Activated T-helper 2 cell treated with anti-CD3 and anti-CD28 coated beads, Interferon-gamma antibody, Interleukin-2, Interleukin-4, amounts not matched to agents 10 μg/mL and 5 μg/mL and 100 μg/mL, durations not matched to agents 14 hours and 24 hours and 36 hours (primary cell): ENCODE data around the gene GOLT1B. TPM values are rescaled to one million over a fixed set of nuclear protein-coding genes. Genes with fewer than 3 reads are reported as not detected.

ENCODE experiments used
- DNase-seq: peaks from one replicate; pipeline ENCODE4 v3.0.0; 2021; ENCODE audit warnings: low spot score
- H3K27ac Mint-ChIP-seq: one replicate; pipeline ENCODE4 v1.8.0; 2021; ENCODE audit warnings: mixed read lengths
- H3K27me3 Mint-ChIP-seq: one replicate; pipeline ENCODE4 v1.8.0; 2021; ENCODE audit warnings: low read depth, mixed read lengths
- H3K36me3 Mint-ChIP-seq: one replicate; pipeline ENCODE4 v1.8.0; 2021; ENCODE audit warnings: low read depth, mixed read lengths
- H3K4me1 Mint-ChIP-seq: one replicate; pipeline ENCODE4 v1.8.0; 2021; ENCODE audit warnings: low read depth, mixed read lengths
- H3K4me3 Mint-ChIP-seq: one replicate; pipeline ENCODE4 v1.8.0; 2021; ENCODE audit warnings: low read depth, mild to moderate bottlenecking, moderate library complexity, mixed read lengths
- H3K9me3 Mint-ChIP-seq: one replicate; pipeline ENCODE4 v1.8.0; 2021; ENCODE audit warnings: mixed read lengths
- intact Hi-C: fragments of 100-400 bp; cut with micrococcal nuclease; formaldehyde crosslinking; loops from one replicate; pipeline ENCODE4 v1.15.1; 2023
- total RNA-seq: library from RNA; stranded (reverse); gene quantifications from 2 replicates; pipeline ENCODE4 v1.2.3, GENCODE V29; 2022

The GOLT1B gene
- total RNA-seq, 1 donor from 2014 or later, result 46.1 TPM

DNA sequence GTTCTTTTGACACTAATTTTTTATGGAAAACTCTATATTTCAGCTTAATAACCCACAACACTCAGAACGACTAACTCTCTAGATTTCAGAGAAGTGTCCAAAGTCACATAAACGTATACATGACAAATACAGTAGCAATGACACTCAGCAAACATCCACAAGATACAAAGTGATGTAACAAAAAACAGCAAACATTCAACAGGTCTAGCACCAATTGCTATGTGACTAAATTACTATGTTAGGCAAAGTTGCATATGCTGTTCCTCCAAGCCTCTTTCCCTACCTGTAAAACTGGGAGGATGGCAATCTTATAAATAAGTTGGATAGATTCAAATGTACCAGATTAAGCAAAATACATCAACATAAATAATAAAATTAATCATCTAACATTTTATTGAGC lies 1.8 kb upstream of the GOLT1B start:
- H3K4me3 Mint-ChIP-seq, result no peak overlapping the region
- no peaks in the 10 kb centered on the region for H3K27me3 Mint-ChIP-seq
- peak overlapping the region; percentile 26 for H3K27ac Mint-ChIP-seq
- intact Hi-C loops, result loop anchor here (2.0 to 10.0 kb wide), 3 partner anchors 61 to 1125 kb away; partner anchors contain the start of gene ETNK1
- peaks cover 36% of the 10 kb centered on the region for H3K4me1 Mint-ChIP-seq
- peaks cover 58% of the 10 kb centered on the region for H3K36me3 Mint-ChIP-seq
- no peak for DNase-seq
- H3K9me3 Mint-ChIP-seq, result no peaks in the 10 kb centered on the region

DNA sequence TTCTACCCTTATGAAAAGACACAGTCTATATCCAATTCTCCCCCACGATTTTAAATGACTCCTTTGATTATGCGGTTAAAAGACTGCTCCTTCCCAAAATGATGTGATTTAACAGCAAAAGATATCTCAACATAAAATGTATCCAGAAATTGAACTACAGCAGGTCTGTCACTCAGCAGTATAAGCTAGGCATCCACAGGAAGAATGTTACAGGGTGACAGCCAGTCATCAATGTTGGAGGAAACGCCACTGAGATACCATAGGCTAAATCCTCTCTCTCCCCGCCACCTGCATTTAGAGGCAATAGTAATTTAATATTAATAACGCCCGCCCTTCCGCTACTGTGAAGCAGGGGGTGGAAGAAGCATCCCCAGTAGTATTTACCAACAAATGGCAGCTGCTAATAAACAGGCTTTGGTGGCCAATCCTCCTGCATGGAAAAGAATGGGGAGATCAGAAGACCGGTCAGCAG lies 767 bp upstream of the GOLT1B start:
- no peak for DNase-seq
- intact Hi-C loops, result loop anchor here (1.0 to 10.0 kb wide), 7 partner anchors 8 to 1124 kb away; partner anchors contain the start of genes ETNK1 and PYROXD1
- no peak overlapping the region for H3K27ac Mint-ChIP-seq
- H3K4me1 Mint-ChIP-seq, result peaks cover 42% of the 10 kb centered on the region
- no peaks in the 10 kb centered on the region for H3K27me3 Mint-ChIP-seq
- H3K9me3 Mint-ChIP-seq, result no peaks in the 10 kb centered on the region
- H3K4me3 Mint-ChIP-seq, result no peak overlapping the region
- peaks cover 50% of the 10 kb centered on the region for H3K36me3 Mint-ChIP-seq

DNA sequence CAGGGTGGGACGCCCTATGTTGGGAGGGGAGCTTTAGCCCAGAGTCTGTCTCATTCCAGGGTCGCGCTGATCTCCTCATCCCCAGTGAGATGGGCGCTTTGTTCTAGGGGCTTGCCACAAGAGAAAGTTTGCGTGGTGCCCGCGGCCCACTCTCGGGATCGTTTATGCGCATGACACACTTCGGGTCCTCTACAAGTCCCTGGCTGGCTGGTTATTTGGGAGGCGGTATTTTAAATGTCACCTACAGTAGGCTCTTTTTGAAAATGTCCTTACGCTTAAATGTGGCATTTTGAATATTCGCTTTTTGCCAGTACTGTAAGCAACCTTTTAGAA lies 541 bp downstream of the GOLT1B start:
- H3K27me3 Mint-ChIP-seq, result no peaks in the 10 kb centered on the region
- H3K27ac Mint-ChIP-seq, result no peak overlapping the region
- peak; percentile 24 for DNase-seq
- intact Hi-C loops, result loop anchor here (1.0 to 10.0 kb wide), 3 partner anchors 140 to 1123 kb away; partner anchors contain the start of genes ETNK1 and LDHB
- H3K4me3 Mint-ChIP-seq, result no peak overlapping the region
- no peaks in the 10 kb centered on the region for H3K9me3 Mint-ChIP-seq
- H3K36me3 Mint-ChIP-seq, result peaks cover 37% of the 10 kb centered on the region
- H3K4me1 Mint-ChIP-seq, result peaks cover 41% of the 10 kb centered on the region

DNA sequence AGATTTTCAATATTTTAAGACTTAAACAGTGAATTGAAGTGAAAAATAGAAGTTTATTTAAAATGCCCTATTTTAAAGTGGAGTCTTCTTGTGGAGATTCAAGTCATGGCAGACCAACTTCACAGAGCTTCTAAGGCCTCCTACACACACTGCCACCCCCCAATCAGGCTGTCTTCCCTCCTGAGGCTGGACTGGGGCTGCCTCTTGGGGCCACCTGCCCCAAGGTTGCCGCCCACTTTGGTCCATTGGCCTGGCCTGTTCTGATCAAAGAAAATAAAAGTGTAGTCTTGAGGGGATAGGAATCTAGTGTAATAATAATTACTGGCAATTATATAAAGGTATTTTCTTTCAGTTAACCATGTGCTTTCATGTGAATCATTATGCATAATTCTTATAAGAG lies 1.3 kb downstream of the GOLT1B start:
- Mint-ChIP-seq H3K36me3 (peaks cover 35% of the 10 kb centered on the region), H3K4me3 (no peak overlapping the region), H3K27me3 (no peaks in the 10 kb centered on the region), H3K4me1 (peaks cover 44% of the 10 kb centered on the region), H3K27ac (no peak overlapping the region), H3K9me3 (no peaks in the 10 kb centered on the region)
- intact Hi-C loops, result loop anchor here (1.0 to 10.0 kb wide), 3 partner anchors 139 to 1122 kb away; partner anchors contain the start of genes ETNK1 and LDHB
- DNase-seq, result no peak

DNA sequence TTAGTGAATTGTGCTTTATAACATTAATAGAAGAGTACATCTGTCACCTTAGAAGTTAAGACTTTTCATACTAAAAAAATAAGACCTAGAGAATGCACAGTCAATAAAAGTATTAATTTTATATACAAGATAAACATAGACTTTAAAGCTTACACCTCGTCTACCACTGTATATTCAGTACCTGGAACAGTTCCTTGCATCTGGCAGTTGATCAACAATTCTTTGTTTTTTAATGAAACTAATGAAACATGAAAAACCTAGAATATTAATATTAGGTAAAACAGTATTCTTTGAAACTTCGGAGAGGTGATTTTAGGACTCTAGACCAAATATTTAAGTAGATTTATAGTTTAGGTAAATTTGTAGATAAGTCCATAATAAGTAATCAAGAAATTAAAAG lies 4.3 kb downstream of the GOLT1B start:
- no peak overlapping the region for H3K4me3 Mint-ChIP-seq

DNA sequence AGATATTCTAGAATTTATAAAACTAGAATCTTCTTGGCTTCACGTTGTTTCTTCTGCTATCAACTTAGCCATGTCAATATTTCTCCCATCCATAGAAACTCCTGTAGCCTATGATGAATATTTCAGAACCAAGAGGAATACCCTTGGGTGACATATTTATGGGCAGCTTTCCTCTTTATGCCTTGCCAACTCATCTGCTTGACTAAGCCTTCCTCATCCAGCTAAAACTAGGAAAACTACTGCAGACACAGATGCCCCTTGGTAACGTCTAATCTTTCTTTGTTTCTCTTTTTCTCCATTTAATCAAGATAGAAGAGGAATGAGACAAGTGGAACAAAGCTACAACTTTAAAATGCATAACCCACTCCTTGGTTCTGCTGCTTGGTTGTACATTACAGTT lies 6.3 kb downstream of the GOLT1B start:
- DNase-seq, result no peak
- H3K27me3 Mint-ChIP-seq, result no peaks in the 10 kb centered on the region
- H3K9me3 Mint-ChIP-seq, result no peaks in the 10 kb centered on the region
- H3K36me3 Mint-ChIP-seq, result peaks cover 52% of the 10 kb centered on the region
- no peak overlapping the region for H3K27ac Mint-ChIP-seq
- intact Hi-C loops, result loop anchor here (5.0 to 10.0 kb wide), 2 partner anchors 169 to 1117 kb away; partner anchors contain the start of gene ETNK1
- peaks cover 51% of the 10 kb centered on the region for H3K4me1 Mint-ChIP-seq
- no peak overlapping the region for H3K4me3 Mint-ChIP-seq

More for the DNA sequence above, 4.3 kb downstream of the GOLT1B start:
- H3K36me3 Mint-ChIP-seq, result peaks cover 43% of the 10 kb centered on the region
- H3K27me3 Mint-ChIP-seq, result no peaks in the 10 kb centered on the region
- intact Hi-C loops, result loop anchor here (5.0 to 10.0 kb wide), 2 partner anchors 171 to 1119 kb away; partner anchors contain the start of gene ETNK1
- H3K9me3 Mint-ChIP-seq, result no peaks in the 10 kb centered on the region
- no peak overlapping the region for H3K27ac Mint-ChIP-seq
- H3K4me1 Mint-ChIP-seq, result peaks cover 50% of the 10 kb centered on the region
- no peak for DNase-seq

DNA sequence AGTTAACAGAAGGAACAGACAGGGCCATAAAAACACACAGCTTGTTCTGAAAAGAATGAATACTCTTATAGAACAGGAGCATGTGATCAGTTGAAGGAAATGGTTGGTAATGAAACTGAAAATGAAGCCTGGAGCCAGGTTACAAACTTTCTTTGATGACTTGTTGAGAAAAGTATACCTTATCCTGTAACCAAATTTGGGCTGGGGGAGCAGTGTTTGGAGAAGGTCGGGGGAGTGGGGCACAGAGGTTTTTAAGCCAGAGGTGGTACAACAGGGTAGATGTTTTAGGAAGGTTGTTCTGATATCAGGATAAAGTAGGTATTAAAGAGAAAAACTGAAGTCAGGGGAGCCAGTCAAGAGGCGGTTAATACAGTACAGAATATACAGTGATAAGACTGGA lies 8.2 kb downstream of the GOLT1B start:
- intact Hi-C loops, result loop anchor here (1.0 to 10.0 kb wide), 3 partner anchors 8 to 1115 kb away; partner anchors contain the start of genes ETNK1, GOLT1B and RECQL
- peaks cover 56% of the 10 kb centered on the region for H3K36me3 Mint-ChIP-seq
- peak overlapping the region; percentile 72 for H3K4me3 Mint-ChIP-seq
- H3K4me1 Mint-ChIP-seq, result peaks cover 36% of the 10 kb centered on the region
- no peaks in the 10 kb centered on the region for H3K9me3 Mint-ChIP-seq
- no peaks in the 10 kb centered on the region for H3K27me3 Mint-ChIP-seq
- no peak for DNase-seq
- H3K27ac Mint-ChIP-seq, result peak overlapping the region; percentile 90

DNA sequence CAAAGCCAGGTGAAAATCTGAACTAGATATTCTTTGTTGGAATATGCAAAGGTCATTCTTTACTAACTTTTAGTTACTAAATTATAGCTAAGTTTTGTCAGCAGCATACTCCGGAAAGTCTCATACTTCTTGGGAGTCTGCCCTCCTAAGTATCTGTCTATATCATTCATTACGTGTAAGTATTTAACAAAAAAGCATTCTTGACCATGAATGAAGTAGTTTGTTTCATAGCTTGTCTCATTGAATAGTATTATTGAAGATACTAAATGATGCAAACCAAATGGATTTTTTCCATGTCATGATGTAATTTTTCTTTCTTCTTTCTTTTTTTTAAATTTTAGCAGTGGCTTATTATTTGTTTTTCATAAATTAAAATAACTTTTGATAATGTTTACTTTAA lies 14.7 kb downstream of the GOLT1B start:
- Mint-ChIP-seq H3K27ac (no peak overlapping the region), H3K4me3 (no peak overlapping the region), H3K36me3 (peaks cover 60% of the 10 kb centered on the region), H3K27me3 (no peaks in the 10 kb centered on the region), H3K9me3 (no peaks in the 10 kb centered on the region), H3K4me1 (peaks cover 2% of the 10 kb centered on the region)
- intact Hi-C loops, result no loop called here
- DNase-seq, result no peak

DNA sequence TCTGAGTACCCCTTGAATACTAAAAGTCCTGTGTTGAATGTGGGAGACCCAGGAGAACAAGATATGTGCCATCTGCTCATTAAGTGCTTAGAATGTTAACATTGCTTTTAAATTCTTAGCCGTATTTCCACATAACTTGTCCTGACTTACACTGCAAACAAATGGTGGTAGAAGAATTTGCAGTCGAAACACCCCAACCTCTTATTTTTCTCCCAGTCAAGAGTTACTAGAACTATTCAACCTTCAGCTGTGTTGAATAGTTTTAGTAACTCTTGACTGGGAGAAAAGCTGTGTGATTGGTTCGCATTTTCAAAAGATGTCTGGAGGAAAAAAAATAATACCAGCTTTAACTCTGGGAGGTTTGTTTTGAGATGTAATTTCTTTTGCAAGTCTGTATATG lies 16.9 kb downstream of the GOLT1B start:
- intact Hi-C loops, result no loop called here
- DNase-seq, result no peak
- Mint-ChIP-seq H3K4me1 (no peaks in the 10 kb centered on the region), H3K27ac (no peak overlapping the region), H3K36me3 (peaks cover 49% of the 10 kb centered on the region), H3K9me3 (no peaks in the 10 kb centered on the region), H3K27me3 (no peaks in the 10 kb centered on the region), H3K4me3 (no peak overlapping the region)

DNA sequence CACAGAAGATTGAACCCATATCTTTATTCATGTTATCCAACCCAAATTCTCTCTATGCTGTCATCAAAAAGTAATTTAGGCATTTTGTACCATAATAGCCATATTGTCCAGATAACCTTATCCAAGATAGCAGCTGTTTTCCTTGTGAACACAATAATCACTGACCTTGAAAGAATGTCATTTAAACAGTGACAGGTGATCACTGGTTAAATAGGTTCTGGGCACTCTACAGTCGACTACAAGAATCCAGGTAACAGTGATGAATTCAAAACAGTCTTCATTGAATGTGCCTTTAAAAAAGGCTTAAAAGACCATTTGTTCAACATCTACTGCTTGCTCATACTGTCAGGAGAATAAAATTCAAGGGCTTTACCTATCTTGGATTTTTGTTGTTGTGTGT lies 20.0 kb downstream of the GOLT1B start:
- Mint-ChIP-seq H3K4me3 (no peak overlapping the region), H3K27ac (no peak overlapping the region), H3K36me3 (peaks cover 24% of the 10 kb centered on the region), H3K4me1 (no peaks in the 10 kb centered on the region), H3K9me3 (peaks cover 5% of the 10 kb centered on the region), H3K27me3 (peaks cover 12% of the 10 kb centered on the region)
- intact Hi-C loops, result no loop called here
- DNase-seq, result no peak

DNA sequence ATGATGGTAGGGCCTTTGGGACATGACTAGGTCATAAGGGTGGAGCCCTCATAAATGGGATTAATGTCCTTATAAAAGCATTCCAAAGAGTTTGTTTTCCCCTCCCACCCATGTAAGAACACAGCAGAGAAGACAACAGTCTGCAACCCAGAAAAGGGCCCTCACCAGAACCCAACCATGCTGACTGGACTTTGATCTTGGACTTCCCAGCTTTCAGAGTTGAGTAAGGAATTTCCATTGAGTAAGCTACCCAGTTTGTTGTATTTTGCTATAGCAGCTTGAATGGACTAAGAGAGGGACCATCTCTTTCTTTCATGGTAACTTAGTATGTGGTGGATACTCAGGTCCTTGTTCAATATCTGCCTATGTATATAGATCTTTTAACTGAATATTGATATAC lies 21.6 kb downstream of the GOLT1B start:
- intact Hi-C loops, result no loop called here
- no peak for DNase-seq
- H3K27me3 Mint-ChIP-seq, result peaks cover 16% of the 10 kb centered on the region
- peaks cover 2% of the 10 kb centered on the region for H3K4me1 Mint-ChIP-seq
- peaks cover 12% of the 10 kb centered on the region for H3K36me3 Mint-ChIP-seq
- H3K9me3 Mint-ChIP-seq, result peaks cover 5% of the 10 kb centered on the region
- H3K27ac Mint-ChIP-seq, result no peak overlapping the region
- H3K4me3 Mint-ChIP-seq, result no peak overlapping the region

DNA sequence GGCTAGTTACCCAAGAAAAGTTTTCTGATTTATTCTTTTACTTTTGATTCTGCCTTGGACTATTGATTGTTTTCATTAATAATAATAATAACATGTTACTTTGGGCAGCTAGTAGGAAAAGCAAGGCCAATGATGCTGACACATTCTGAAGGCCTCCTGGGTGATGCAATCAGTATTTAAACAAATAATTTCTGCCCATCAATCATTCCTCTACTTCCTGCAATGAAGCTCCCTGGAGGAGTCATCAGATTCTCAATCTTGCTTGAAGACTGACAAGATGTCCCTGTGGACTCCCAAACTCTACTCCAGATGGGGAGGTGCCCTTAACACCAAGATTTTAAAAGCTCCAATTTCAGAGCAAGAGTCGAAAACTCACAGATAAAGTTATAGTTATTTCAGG lies 24.5 kb downstream of the GOLT1B start, which contains the start of gene SPX:
TSS of gene SPX (plus strand) at position 244 of the 400 bp plus-strand sequence. CDS start 177 bp downstream, outside the sequence.
- Mint-ChIP-seq H3K27me3 (peaks cover 25% of the 10 kb centered on the region), H3K36me3 (no peaks in the 10 kb centered on the region), H3K4me3 (peak within 1 kb of the TSS; percentile 80), H3K9me3 (peaks cover 5% of the 10 kb centered on the region), H3K4me1 (peaks cover 8% of the 10 kb centered on the region), H3K27ac (peak within 1 kb of the TSS; percentile 48)
- no peak for DNase-seq
- intact Hi-C loops, result loop anchor here (5.0 kb wide), 1 partner anchor 36 kb away; no protein-coding TSS in a partner anchor

DNA sequence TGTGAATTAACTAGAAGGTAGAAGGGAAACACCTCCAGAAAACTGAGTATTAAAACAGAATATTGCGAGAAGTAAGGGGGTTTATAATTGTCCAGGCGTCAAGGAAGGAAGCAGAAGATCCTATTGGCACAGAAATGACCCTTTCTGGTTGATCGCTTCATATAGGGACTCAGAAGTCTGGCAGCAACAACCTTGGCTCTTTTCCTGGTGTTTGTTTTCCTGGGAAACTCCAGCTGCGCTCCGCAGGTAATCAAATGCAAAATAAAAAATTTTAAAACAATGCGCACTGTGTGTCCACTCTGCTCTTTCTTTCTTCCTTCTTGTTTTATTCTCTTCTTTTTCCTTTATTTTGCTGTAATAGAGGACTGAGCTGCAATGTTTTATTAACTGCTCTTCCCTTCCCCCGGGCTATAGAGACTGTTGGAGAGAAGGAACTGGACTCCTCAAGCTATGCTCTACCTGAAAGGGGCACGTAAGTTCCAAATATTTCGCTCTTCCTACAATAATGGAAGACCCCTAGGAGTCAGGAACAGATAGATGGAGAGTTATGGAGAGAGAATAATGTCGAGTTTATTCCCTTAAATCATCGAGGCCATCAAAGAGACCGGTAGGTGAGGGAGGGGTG lies 25.2 kb downstream of the GOLT1B start:
- H3K4me1 Mint-ChIP-seq, result peaks cover 8% of the 10 kb centered on the region
- intact Hi-C loops, result loop anchor here (1.0 to 5.0 kb wide), 2 partner anchors 26 to 35 kb away; partner anchors contain the start of genes GOLT1B and RECQL
- H3K36me3 Mint-ChIP-seq, result no peaks in the 10 kb centered on the region
- peaks cover 5% of the 10 kb centered on the region for H3K9me3 Mint-ChIP-seq
- H3K27me3 Mint-ChIP-seq, result peaks cover 25% of the 10 kb centered on the region
- peak overlapping the region; percentile 48 for H3K27ac Mint-ChIP-seq
- peak overlapping the region; percentile 80 for H3K4me3 Mint-ChIP-seq
- no peak for DNase-seq
